ENCODE data around the gene SCIN.

The SCIN gene

GRCh38 chr7:12612622-12613021 lies 42.1 kb downstream of the SCIN start:
- Histone ChIP-seq H3K4me3 (ENCODE audit: low read depth, low read length) (no peak overlapping the region), H3K9ac (ENCODE audit: low read depth, low read length) (no peak overlapping the region), H3K27me3 (ENCODE audit: control insufficient read depth, insufficient read depth, low read length) (no peaks in the 10 kb centered on the region), H3K9me3 (ENCODE audit: control insufficient read depth, insufficient read depth, low read length) (no peaks in the 10 kb centered on the region), H3K27ac (ENCODE audit: low read depth, low read length) (no peak overlapping the region), H3K36me3 (ENCODE audit: control insufficient read depth, insufficient read depth, low read length) (no peaks in the 10 kb centered on the region), H3K4me1 (ENCODE audit: control insufficient read depth, insufficient read depth, low read length) (peaks cover 5% of the 10 kb centered on the region; the same call in 1 of the 2 replicates)

GRCh38 chr7:12619461-12620069 lies 49.0 kb downstream of the SCIN start:
- Histone ChIP-seq H3K27ac (ENCODE audit: low read depth, low read length) (no peak overlapping the region), H3K36me3 (ENCODE audit: control insufficient read depth, insufficient read depth, low read length) (no peaks in the 10 kb centered on the region), H3K27me3 (ENCODE audit: control insufficient read depth, insufficient read depth, low read length) (no peaks in the 10 kb centered on the region)

DNA sequence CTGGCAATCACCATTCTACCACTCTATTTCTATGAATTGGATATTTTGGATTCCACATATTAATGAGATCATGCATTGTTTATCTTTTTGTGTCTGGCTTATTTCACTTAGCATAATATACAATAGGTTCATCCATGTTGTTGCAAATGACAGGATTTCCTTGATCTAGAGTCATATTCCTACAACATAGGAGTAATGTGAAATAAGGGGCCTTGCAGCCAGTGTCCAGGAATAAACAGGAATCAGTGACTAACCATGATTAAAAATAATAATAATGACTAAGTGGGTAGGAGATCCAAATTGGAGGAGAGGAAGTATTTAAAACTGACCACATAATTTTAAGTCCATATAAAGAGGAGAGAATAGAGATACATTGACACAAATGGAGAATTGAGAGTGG lies 49.9 kb downstream of the SCIN start:
- no peak overlapping the region for H3K9ac ChIP-seq (ENCODE audit: low read depth, low read length)
- H3K4me1 ChIP-seq (ENCODE audit: control insufficient read depth, insufficient read depth, low read length), result peaks cover 9% of the 10 kb centered on the region
- H3K36me3 ChIP-seq (ENCODE audit: control insufficient read depth, insufficient read depth, low read length), result no peaks in the 10 kb centered on the region
- H3K27ac ChIP-seq (ENCODE audit: low read depth, low read length), result no peak overlapping the region
- no peaks in the 10 kb centered on the region for H3K9me3 ChIP-seq (ENCODE audit: control insufficient read depth, insufficient read depth, low read length)
- no peak overlapping the region for H3K4me3 ChIP-seq (ENCODE audit: low read depth, low read length)
- H3K27me3 ChIP-seq (ENCODE audit: control insufficient read depth, insufficient read depth, low read length), result no peaks in the 10 kb centered on the region

More at GRCh38 chr7:12619461-12620069, 49.0 kb downstream of the SCIN start:
- no peak overlapping the region for H3K9ac ChIP-seq (ENCODE audit: low read depth, low read length)
- no peak overlapping the region for H3K4me3 ChIP-seq (ENCODE audit: low read depth, low read length)
- no peaks in the 10 kb centered on the region for H3K9me3 ChIP-seq (ENCODE audit: control insufficient read depth, insufficient read depth, low read length)
- H3K4me1 ChIP-seq (ENCODE audit: control insufficient read depth, insufficient read depth, low read length), result peaks cover 9% of the 10 kb centered on the region

DNA sequence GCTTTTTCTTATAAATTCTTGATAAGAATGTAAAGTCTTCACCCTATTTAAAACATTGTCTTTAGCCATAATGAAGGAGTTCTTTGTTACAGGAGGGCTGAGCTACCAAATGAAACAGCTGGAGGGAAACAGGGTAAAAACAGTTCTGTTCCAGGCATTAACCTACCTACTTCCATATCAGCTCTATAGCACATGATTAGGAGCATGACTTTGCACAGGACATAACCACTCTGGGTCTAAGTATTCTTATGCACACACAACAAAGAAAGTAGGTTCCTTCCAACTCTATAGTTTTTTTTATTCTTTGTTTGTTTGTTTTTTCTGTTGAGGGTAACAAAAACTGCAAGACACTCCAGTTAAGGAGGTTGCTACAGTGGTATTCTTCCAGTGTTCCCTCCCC lies 52.7 kb downstream of the SCIN start:
- Histone ChIP-seq H3K4me3 (ENCODE audit: low read depth, low read length) (no peak overlapping the region), H3K4me1 (ENCODE audit: control insufficient read depth, insufficient read depth, low read length) (peaks cover 9% of the 10 kb centered on the region), H3K9me3 (ENCODE audit: control insufficient read depth, insufficient read depth, low read length) (no peaks in the 10 kb centered on the region), H3K27me3 (ENCODE audit: control insufficient read depth, insufficient read depth, low read length) (no peaks in the 10 kb centered on the region), H3K27ac (ENCODE audit: low read depth, low read length) (no peak overlapping the region), H3K9ac (ENCODE audit: low read depth, low read length) (no peak overlapping the region), H3K36me3 (ENCODE audit: control insufficient read depth, insufficient read depth, low read length) (no peaks in the 10 kb centered on the region)

- Histone ChIP-seq H3K4me3 (ENCODE audit: low read depth, low read length) (no peak overlapping the region), H3K27ac (ENCODE audit: low read depth, low read length) (no peak overlapping the region), H3K36me3 (ENCODE audit: control insufficient read depth, insufficient read depth, low read length) (no peaks in the 10 kb centered on the region), H3K9ac (ENCODE audit: low read depth, low read length) (no peak overlapping the region), H3K9me3 (ENCODE audit: control insufficient read depth, insufficient read depth, low read length) (no peaks in the 10 kb centered on the region), H3K27me3 (ENCODE audit: control insufficient read depth, insufficient read depth, low read length) (no peaks in the 10 kb centered on the region), H3K4me1 (ENCODE audit: control insufficient read depth, insufficient read depth, low read length) (peaks cover 9% of the 10 kb centered on the region)
Measured at GRCh38 chr7:12623885-12624498, 53.5 kb downstream of the SCIN start.

GRCh38 chr7:12625836-12626235 lies 55.3 kb downstream of the SCIN start:
- Histone ChIP-seq H3K4me1 (ENCODE audit: control insufficient read depth, insufficient read depth, low read length) (peaks cover 4% of the 10 kb centered on the region), H3K27ac (ENCODE audit: low read depth, low read length) (no peak overlapping the region), H3K9me3 (ENCODE audit: control insufficient read depth, insufficient read depth, low read length) (no peaks in the 10 kb centered on the region), H3K36me3 (ENCODE audit: control insufficient read depth, insufficient read depth, low read length) (no peaks in the 10 kb centered on the region), H3K27me3 (ENCODE audit: control insufficient read depth, insufficient read depth, low read length) (no peaks in the 10 kb centered on the region), H3K4me3 (ENCODE audit: low read depth, low read length) (no peak overlapping the region), H3K9ac (ENCODE audit: low read depth, low read length) (no peak overlapping the region)

DNA sequence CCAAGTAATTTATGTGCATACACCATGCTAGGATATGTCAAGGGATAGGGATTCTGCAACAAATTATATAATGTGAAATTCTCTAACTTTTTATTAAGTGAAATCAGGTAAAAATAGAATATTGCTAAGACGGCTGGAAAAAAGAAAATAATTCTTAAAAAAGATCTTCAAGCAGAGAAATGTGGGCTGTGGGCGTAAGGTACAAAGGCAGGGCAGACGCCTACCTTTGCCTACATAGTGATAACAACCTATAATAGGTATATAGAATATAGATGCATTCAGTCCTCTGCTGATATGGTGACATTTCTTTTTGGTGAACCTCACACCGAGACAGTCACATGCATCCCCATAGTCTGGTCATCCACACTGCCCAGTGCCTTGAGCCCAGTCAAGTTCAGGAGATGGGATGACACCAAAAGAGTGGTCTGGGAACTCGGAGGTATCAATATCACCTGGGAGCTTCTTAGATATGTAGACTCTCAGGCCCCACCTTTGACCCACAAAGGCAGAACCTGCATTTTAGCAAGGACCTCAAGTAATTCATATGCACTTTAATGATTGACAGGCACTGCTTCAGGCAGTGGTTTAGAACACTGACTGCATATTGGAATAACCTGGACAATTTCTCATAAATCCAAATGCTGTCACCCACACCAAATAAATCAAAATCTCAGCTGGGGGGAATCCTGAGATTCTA lies 59.4 kb downstream of the SCIN start:
- no peaks in the 10 kb centered on the region for H3K36me3 ChIP-seq (ENCODE audit: control insufficient read depth, insufficient read depth, low read length)
- no peaks in the 10 kb centered on the region for H3K27me3 ChIP-seq (ENCODE audit: control insufficient read depth, insufficient read depth, low read length)
- no peak overlapping the region for H3K9ac ChIP-seq (ENCODE audit: low read depth, low read length)
- no peak overlapping the region for H3K27ac ChIP-seq (ENCODE audit: low read depth, low read length)
- no peak overlapping the region for H3K4me3 ChIP-seq (ENCODE audit: low read depth, low read length)
- H3K9me3 ChIP-seq (ENCODE audit: control insufficient read depth, insufficient read depth, low read length), result no peaks in the 10 kb centered on the region
- H3K4me1 ChIP-seq (ENCODE audit: control insufficient read depth, insufficient read depth, low read length), result no peaks in the 10 kb centered on the region

GRCh38 chr7:12630513-12630819 lies 59.9 kb downstream of the SCIN start:
- H3K4me1 ChIP-seq (ENCODE audit: control insufficient read depth, insufficient read depth, low read length), result no peaks in the 10 kb centered on the region
- no peaks in the 10 kb centered on the region for H3K27me3 ChIP-seq (ENCODE audit: control insufficient read depth, insufficient read depth, low read length)
- H3K4me3 ChIP-seq (ENCODE audit: low read depth, low read length), result no peak overlapping the region
- no peaks in the 10 kb centered on the region for H3K9me3 ChIP-seq (ENCODE audit: control insufficient read depth, insufficient read depth, low read length)
- no peak overlapping the region for H3K9ac ChIP-seq (ENCODE audit: low read depth, low read length)
- no peak overlapping the region for H3K27ac ChIP-seq (ENCODE audit: low read depth, low read length)
- no peaks in the 10 kb centered on the region for H3K36me3 ChIP-seq (ENCODE audit: control insufficient read depth, insufficient read depth, low read length)

- no peaks in the 10 kb centered on the region for H3K9me3 ChIP-seq (ENCODE audit: control insufficient read depth, insufficient read depth, low read length)
- no peaks in the 10 kb centered on the region for H3K27me3 ChIP-seq (ENCODE audit: control insufficient read depth, insufficient read depth, low read length)
- no peaks in the 10 kb centered on the region for H3K36me3 ChIP-seq (ENCODE audit: control insufficient read depth, insufficient read depth, low read length)
- no peak overlapping the region for H3K9ac ChIP-seq (ENCODE audit: low read depth, low read length)
- H3K27ac ChIP-seq (ENCODE audit: low read depth, low read length), result no peak overlapping the region
- no peak overlapping the region for H3K4me3 ChIP-seq (ENCODE audit: low read depth, low read length)
- no peaks in the 10 kb centered on the region for H3K4me1 ChIP-seq (ENCODE audit: control insufficient read depth, insufficient read depth, low read length)
Measured at GRCh38 chr7:12633582-12633981, 63.1 kb downstream of the SCIN start.

- H3K4me3 ChIP-seq (ENCODE audit: low read depth, low read length), result no peak overlapping the region
- no peaks in the 10 kb centered on the region for H3K36me3 ChIP-seq (ENCODE audit: control insufficient read depth, insufficient read depth, low read length)
- H3K9me3 ChIP-seq (ENCODE audit: control insufficient read depth, insufficient read depth, low read length), result no peaks in the 10 kb centered on the region
- no peaks in the 10 kb centered on the region for H3K27me3 ChIP-seq (ENCODE audit: control insufficient read depth, insufficient read depth, low read length)
- no peak overlapping the region for H3K9ac ChIP-seq (ENCODE audit: low read depth, low read length)
- no peaks in the 10 kb centered on the region for H3K4me1 ChIP-seq (ENCODE audit: control insufficient read depth, insufficient read depth, low read length)
- H3K27ac ChIP-seq (ENCODE audit: low read depth, low read length), result no peak overlapping the region
Measured at GRCh38 chr7:12635830-12636229, 65.3 kb downstream of the SCIN start.

GRCh38 chr7:12637328-12637727 lies 66.8 kb downstream of the SCIN start:
- no peak overlapping the region for H3K9ac ChIP-seq (ENCODE audit: low read depth, low read length)
- no peaks in the 10 kb centered on the region for H3K27me3 ChIP-seq (ENCODE audit: control insufficient read depth, insufficient read depth, low read length)
- H3K27ac ChIP-seq (ENCODE audit: low read depth, low read length), result no peak overlapping the region
- no peaks in the 10 kb centered on the region for H3K4me1 ChIP-seq (ENCODE audit: control insufficient read depth, insufficient read depth, low read length)
- H3K4me3 ChIP-seq (ENCODE audit: low read depth, low read length), result no peak overlapping the region
- no peaks in the 10 kb centered on the region for H3K36me3 ChIP-seq (ENCODE audit: control insufficient read depth, insufficient read depth, low read length)
- H3K9me3 ChIP-seq (ENCODE audit: control insufficient read depth, insufficient read depth, low read length), result no peaks in the 10 kb centered on the region
